ENCODE measurements around the gene LEPROT.

Gene LEPROT

GRCh38 chr1:65477414-65478378 lies 57.2 kb downstream of the LEPROT start:
- no peak for DNase-seq (ENCODE audit: low read depth, low spot score)

GRCh38 chr1:65478379-65479026 lies 58.0 kb downstream of the LEPROT start:
- DNase-seq (ENCODE audit: low read depth, low spot score), result no peak

DNA sequence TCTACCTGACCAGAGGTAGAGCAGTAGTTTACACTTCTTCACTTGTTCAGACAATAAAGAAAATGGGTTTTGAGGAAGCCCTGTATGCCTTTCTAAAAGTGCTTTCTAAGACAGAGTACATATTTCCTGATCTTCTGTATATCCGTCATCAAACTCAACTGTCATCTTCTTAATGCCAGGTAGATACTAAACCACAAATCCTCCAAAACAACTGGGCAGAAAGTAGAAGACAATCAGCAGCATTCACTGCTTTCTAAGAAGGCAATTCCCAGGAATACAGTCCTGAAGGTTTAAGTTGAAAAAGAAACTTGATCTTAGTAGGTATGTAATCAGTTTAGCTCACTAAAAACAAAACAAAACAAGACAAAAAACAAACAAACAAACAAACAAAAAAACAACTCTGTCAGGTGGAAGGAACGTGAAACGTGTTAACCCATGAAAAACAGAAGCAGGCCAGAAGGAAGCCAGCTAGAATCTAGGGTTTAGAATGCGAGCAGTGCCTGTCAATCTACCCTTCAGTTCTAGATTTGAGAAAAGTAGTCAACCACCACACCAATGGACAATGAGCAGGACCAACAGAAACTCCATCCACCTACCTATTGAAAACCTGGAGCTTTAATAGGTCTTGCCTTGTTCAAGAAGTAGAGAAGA lies 59.2 kb downstream of the LEPROT start:
- DNase-seq (ENCODE audit: low read depth, low spot score), result no peak

- no peak for DNase-seq (ENCODE audit: low read depth, low spot score)
These were observed 60.4 kb downstream of the LEPROT start for GRCh38 chr1:65480684-65481405.

GRCh38 chr1:65483993-65484754 lies 63.7 kb downstream of the LEPROT start:
- DNase-seq (ENCODE audit: low read depth, low spot score), result no peak

Data from ELF-1 (cell line).